ENCODE measurements around the gene TMEM106B.

Gene TMEM106B

GRCh38 chr7:12174931-12175330 lies 36.2 kb upstream of the TMEM106B start:
- H3K27ac ChIP-seq (replicated peaks): no peak overlapping the region
- no peak for TF ChIP-seq SPI1 (IDR thresholded peaks at IDR 0.05; ENCODE audit: borderline replicate concordance, low read depth)
- TF ChIP-seq, protein P1, sequence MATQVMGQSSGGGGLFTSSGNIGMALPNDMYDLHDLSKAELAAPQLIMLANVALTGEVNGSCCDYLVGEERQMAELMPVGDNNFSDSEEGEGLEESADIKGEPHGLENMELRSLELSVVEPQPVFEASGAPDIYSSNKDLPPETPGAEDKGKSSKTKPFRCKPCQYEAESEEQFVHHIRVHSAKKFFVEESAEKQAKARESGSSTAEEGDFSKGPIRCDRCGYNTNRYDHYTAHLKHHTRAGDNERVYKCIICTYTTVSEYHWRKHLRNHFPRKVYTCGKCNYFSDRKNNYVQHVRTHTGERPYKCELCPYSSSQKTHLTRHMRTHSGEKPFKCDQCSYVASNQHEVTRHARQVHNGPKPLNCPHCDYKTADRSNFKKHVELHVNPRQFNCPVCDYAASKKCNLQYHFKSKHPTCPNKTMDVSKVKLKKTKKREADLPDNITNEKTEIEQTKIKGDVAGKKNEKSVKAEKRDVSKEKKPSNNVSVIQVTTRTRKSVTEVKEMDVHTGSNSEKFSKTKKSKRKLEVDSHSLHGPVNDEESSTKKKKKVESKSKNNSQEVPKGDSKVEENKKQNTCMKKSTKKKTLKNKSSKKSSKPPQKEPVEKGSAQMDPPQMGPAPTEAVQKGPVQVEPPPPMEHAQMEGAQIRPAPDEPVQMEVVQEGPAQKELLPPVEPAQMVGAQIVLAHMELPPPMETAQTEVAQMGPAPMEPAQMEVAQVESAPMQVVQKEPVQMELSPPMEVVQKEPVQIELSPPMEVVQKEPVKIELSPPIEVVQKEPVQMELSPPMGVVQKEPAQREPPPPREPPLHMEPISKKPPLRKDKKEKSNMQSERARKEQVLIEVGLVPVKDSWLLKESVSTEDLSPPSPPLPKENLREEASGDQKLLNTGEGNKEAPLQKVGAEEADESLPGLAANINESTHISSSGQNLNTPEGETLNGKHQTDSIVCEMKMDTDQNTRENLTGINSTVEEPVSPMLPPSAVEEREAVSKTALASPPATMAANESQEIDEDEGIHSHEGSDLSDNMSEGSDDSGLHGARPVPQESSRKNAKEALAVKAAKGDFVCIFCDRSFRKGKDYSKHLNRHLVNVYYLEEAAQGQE (IDR thresholded peaks at IDR 0.05; ENCODE audit: insufficient replicate concordance, low read depth): no peak
- TF ChIP-seq, protein P2, sequence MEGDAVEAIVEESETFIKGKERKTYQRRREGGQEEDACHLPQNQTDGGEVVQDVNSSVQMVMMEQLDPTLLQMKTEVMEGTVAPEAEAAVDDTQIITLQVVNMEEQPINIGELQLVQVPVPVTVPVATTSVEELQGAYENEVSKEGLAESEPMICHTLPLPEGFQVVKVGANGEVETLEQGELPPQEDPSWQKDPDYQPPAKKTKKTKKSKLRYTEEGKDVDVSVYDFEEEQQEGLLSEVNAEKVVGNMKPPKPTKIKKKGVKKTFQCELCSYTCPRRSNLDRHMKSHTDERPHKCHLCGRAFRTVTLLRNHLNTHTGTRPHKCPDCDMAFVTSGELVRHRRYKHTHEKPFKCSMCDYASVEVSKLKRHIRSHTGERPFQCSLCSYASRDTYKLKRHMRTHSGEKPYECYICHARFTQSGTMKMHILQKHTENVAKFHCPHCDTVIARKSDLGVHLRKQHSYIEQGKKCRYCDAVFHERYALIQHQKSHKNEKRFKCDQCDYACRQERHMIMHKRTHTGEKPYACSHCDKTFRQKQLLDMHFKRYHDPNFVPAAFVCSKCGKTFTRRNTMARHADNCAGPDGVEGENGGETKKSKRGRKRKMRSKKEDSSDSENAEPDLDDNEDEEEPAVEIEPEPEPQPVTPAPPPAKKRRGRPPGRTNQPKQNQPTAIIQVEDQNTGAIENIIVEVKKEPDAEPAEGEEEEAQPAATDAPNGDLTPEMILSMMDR (IDR thresholded peaks at IDR 0.05; ENCODE audit: insufficient read depth, low read length): no peak
- no peak for TF ChIP-seq GABPA (IDR thresholded peaks at IDR 0.05; ENCODE audit: low read depth)
- no peak for TF ChIP-seq POLR2AphosphoS5 (IDR thresholded peaks at IDR 0.05; ENCODE audit: low read depth)
- no peaks in the 10 kb centered on the region for H3K27me3 ChIP-seq (ENCODE audit: insufficient read depth, poor library complexity, severe bottlenecking)
- H3K4me3 ChIP-seq (replicated peaks; ENCODE audit: insufficient read depth, low read length): no peak overlapping the region
- no peak for DNase-seq (ENCODE audit: low read depth in 1 of 2, low spot score in 1 of 2)

GRCh38 chr7:12178317-12178716 lies 32.8 kb upstream of the TMEM106B start:
- no peak for DNase-seq (ENCODE audit: low read depth in 1 of 2, low spot score in 1 of 2)
- TF ChIP-seq GABPA (IDR thresholded peaks at IDR 0.05; ENCODE audit: low read depth) (no peak), POLR2AphosphoS5 (IDR thresholded peaks at IDR 0.05; ENCODE audit: low read depth) (no peak)
- H3K27me3 ChIP-seq (ENCODE audit: insufficient read depth, poor library complexity, severe bottlenecking): no peaks in the 10 kb centered on the region
- no peak overlapping the region for H3K4me3 ChIP-seq (replicated peaks; ENCODE audit: insufficient read depth, low read length)
- no peak overlapping the region for H3K27ac ChIP-seq (replicated peaks)

DNA sequence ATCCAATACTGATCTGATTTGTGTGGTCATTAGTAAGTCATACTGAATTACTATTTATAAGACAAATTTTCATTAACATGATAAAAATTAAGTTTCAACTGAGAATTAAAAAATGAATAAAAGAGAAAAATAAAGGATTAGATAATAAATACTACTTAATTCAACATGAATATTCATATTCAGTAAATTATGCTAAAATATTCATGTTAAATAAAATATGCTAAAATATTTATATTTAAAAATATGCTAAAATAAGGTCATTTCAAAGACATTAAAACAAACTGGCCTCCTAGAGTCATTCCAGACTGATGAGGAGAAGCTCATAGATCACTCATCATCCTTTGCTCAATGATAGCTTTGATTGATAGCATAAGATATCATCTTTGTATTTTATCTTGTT lies 16.7 kb upstream of the TMEM106B start:
- Histone ChIP-seq H3K27me3 (ENCODE audit: insufficient read depth, poor library complexity, severe bottlenecking) (no peaks in the 10 kb centered on the region), H3K27ac (replicated peaks) (no peak overlapping the region), H3K4me3 (replicated peaks; ENCODE audit: insufficient read depth, low read length) (no peak overlapping the region)
- DNase-seq (ENCODE audit: low read depth in 1 of 2, low spot score in 1 of 2): no peak
- TF ChIP-seq GABPA (IDR thresholded peaks at IDR 0.05; ENCODE audit: low read depth) (no peak), SPI1 (IDR thresholded peaks at IDR 0.05; ENCODE audit: borderline replicate concordance, low read depth) (no peak), POLR2AphosphoS5 (IDR thresholded peaks at IDR 0.05; ENCODE audit: low read depth) (no peak)
- TF ChIP-seq, protein P2 (IDR thresholded peaks at IDR 0.05; ENCODE audit: insufficient read depth, low read length): no peak

DNA sequence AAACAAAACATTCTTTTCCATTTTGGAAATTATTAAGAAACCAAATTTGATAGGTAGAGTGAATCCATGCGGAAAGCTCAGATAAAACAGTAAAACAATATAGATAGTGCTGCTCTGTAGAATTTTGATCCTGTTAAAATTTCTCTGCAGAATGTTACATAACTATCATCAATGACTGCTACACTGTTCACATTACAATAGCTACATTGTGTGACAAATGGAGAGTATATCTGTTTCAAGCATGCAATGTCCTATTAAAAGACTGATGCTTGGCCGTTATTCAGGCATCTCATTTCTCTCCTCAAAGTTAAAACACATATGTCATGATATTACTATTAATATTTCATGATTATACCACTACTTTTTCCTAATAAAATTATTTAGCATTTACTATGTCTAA lies 14.7 kb upstream of the TMEM106B start:
- Histone ChIP-seq H3K4me3 (replicated peaks; ENCODE audit: insufficient read depth, low read length) (no peak overlapping the region), H3K27me3 (ENCODE audit: insufficient read depth, poor library complexity, severe bottlenecking) (no peaks in the 10 kb centered on the region)
- TF ChIP-seq, protein P2 (IDR thresholded peaks at IDR 0.05; ENCODE audit: insufficient read depth, low read length): no peak
- no peak for TF ChIP-seq SPI1 (IDR thresholded peaks at IDR 0.05; ENCODE audit: borderline replicate concordance, low read depth)
- TF ChIP-seq, protein P1 (IDR thresholded peaks at IDR 0.05; ENCODE audit: insufficient replicate concordance, low read depth): no peak
- TF ChIP-seq GABPA (IDR thresholded peaks at IDR 0.05; ENCODE audit: low read depth): no peak
- TF ChIP-seq POLR2AphosphoS5 (IDR thresholded peaks at IDR 0.05; ENCODE audit: low read depth): no peak

More for the DNA sequence above, 14.7 kb upstream of the TMEM106B start:
- DNase-seq (ENCODE audit: low read depth in 1 of 2, low spot score in 1 of 2): no peak
- H3K27ac ChIP-seq (replicated peaks): no peak overlapping the region
